GM12878 (cell line): ENCODE data around the gene ASAP2. TPM values are rescaled to one million over a fixed set of nuclear protein-coding genes. Genes with fewer than 3 reads are reported as not detected.

ENCODE experiments used
- ATAC-seq: fragments of 200-7000 bp; cut with Tn5 transposase; 3 replicates; pipeline ENCODE4 v1.9.1; 2020; ENCODE audit warnings: mild to moderate bottlenecking, moderate library complexity
- BruUV-seq: library from RNA; stranded (reverse); fragments of 400-500 nt; replicated peaks from 2 replicates; lab custom pipeline; 2021; lab: Mats Ljungman, UMichigan
- CTCF ChIA-PET: fragments of 300-600 bp; sonication (Branson Sonifier 250); formaldehyde crosslinking; extraction: SDS; loops from one replicate; lab custom pipeline; 2021; ENCODE audit warnings: inconsistent platforms; lab: Yijun Ruan, JAX
- POLR2A ChIA-PET: fragments of 350-600 bp; formaldehyde crosslinking; extraction: SDS; loops from one replicate; lab custom pipeline; 2021; ENCODE audit warnings: inconsistent platforms; lab: Charles Lee
- RAD21 ChIA-PET: fragments of 300-600 bp; sonication (Branson Sonifier 250); formaldehyde crosslinking; loops from one replicate; lab custom pipeline; 2023; ENCODE audit warnings: antibody characterized with exemption; ENCODE audit not compliant: unreplicated experiment; lab: Charles Lee
- SMC1A ChIA-PET: fragments of 300-600 bp; sonication (Branson Sonifier 250); formaldehyde crosslinking; loops from one replicate; lab custom pipeline; 2023; ENCODE audit not compliant: unreplicated experiment, uncharacterized antibody; lab: Charles Lee
- DNase-seq: peaks from one replicate; pipeline ENCODE4 v3.0.0-alpha.2; 2011; ENCODE audit warnings: low read depth, low spot score
- FAIRE-seq: peaks from 3 replicates; lab custom pipeline; 2011; peaks lifted over from hg19 to GRCh38; lab: Jason Lieb, UNC
- H2AFZ ChIP-seq: 2 replicates; pipeline ENCODE4 v1.6.0; 2011; ENCODE audit warnings: low read depth, low read length, control low read depth; ENCODE audit not compliant: control insufficient read depth
- H3K27ac ChIP-seq: 2 replicates; pipeline ENCODE4 v1.5.1; 2011; ENCODE audit warnings: control low read depth; ENCODE audit not compliant: control insufficient read depth, insufficient read depth
- H3K27me3 ChIP-seq, 2 experiments: replicated peaks in 1 of 2; 2 replicates each; pipeline versions ENCODE4 v1.6.0 to v1.6.1; 2011; ENCODE audit warnings: low read length in 1 of 2; ENCODE audit not compliant: control insufficient read depth in 2 of 2, insufficient read depth in 2 of 2
- H3K36me3 ChIP-seq, 2 experiments: 2 replicates each; pipeline ENCODE4 v1.5.1; 2011; ENCODE audit warnings: low read length in 1 of 2; ENCODE audit not compliant: control insufficient read depth in 2 of 2, insufficient read depth in 2 of 2
- H3K4me1 ChIP-seq: 2 replicates; pipeline ENCODE4 v1.6.1; 2011; ENCODE audit warnings: mild to moderate bottlenecking, low read length, moderate library complexity, mixed read lengths; ENCODE audit not compliant: control insufficient read depth, insufficient read depth
- H3K4me2 ChIP-seq: 2 replicates; pipeline ENCODE4 v1.6.0; 2011; ENCODE audit warnings: control low read depth; ENCODE audit not compliant: control insufficient read depth, insufficient read depth
- H3K4me3 ChIP-seq: fragments of 200-600 bp; sonication (generic); 2 replicates; pipeline ENCODE4 v1.5.1; 2016
- H3K79me2 ChIP-seq: 2 replicates; pipeline ENCODE4 v1.6.0; 2011; ENCODE audit warnings: low read length; ENCODE audit not compliant: control insufficient read depth, insufficient read depth
- H3K9ac ChIP-seq: 2 replicates; pipeline ENCODE4 v1.8.0; 2011; ENCODE audit warnings: low read length, control low read depth, mixed read lengths; ENCODE audit not compliant: control insufficient read depth, insufficient read depth
- H3K9me3 ChIP-seq: replicated peaks from 3 replicates; pipeline ENCODE4 v1.5.1; 2011; ENCODE audit warnings: mild to moderate bottlenecking, low read length; ENCODE audit not compliant: control insufficient read depth, insufficient read depth
- H4K20me1 ChIP-seq: 2 replicates; pipeline ENCODE4 v1.6.0; 2011; ENCODE audit not compliant: control insufficient read depth, insufficient read depth
- CBFB ChIP-seq: IDR thresholded peaks from 2 replicates; pipeline ENCODE4 v1.6.1; 2016; ENCODE audit warnings: antibody characterized with exemption, low read depth
- CBX3 ChIP-seq: fragments of 200-600 bp; sonication (generic); IDR thresholded peaks from 2 replicates; pipeline ENCODE4 v1.6.1; 2016; ENCODE audit warnings: low read depth, borderline replicate concordance
- CHD1 ChIP-seq: IDR thresholded peaks from 2 replicates; pipeline ENCODE4 v1.6.1; 2012; ENCODE audit warnings: low read depth, low read length, improper control_type of control experiment
- CREM ChIP-seq: IDR thresholded peaks from 2 replicates; pipeline ENCODE4 v1.6.1; 2014; ENCODE audit warnings: antibody characterized with exemption, low read depth
- EED ChIP-seq: sonication (generic); IDR thresholded peaks from 2 replicates; pipeline ENCODE4 v1.6.1; 2016; ENCODE audit warnings: antibody characterized with exemption, low read depth
- JUNB ChIP-seq: IDR thresholded peaks from 2 replicates; pipeline ENCODE4 v1.6.1; 2016; ENCODE audit warnings: antibody characterized with exemption, mild to moderate bottlenecking
- NFIC ChIP-seq: IDR thresholded peaks from 2 replicates; pipeline ENCODE4 v1.6.1; 2012; ENCODE audit warnings: low read depth, mild to moderate bottlenecking, inconsistent platforms, low read length, moderate library complexity
- NFYA ChIP-seq: IDR thresholded peaks from 2 replicates; pipeline ENCODE4 v1.6.1; 2011; ENCODE audit warnings: low read depth, mild to moderate bottlenecking, low read length, improper control_type of control experiment, borderline replicate concordance
- NRF1 ChIP-seq: conservative IDR thresholded peaks from 2 replicates; pipeline ENCODE4 v1.6.1; 2011; ENCODE audit warnings: mild to moderate bottlenecking, low read depth, low read length, improper control_type of control experiment
- STAT3 ChIP-seq: IDR thresholded peaks from 2 replicates; pipeline ENCODE4 v1.6.1; 2011; ENCODE audit warnings: low read depth, low read length, improper control_type of control experiment
- SUPT20H ChIP-seq: IDR thresholded peaks from 2 replicates; pipeline ENCODE4 v1.6.1; 2011; ENCODE audit warnings: low read depth, mild to moderate bottlenecking, low read length, moderate library complexity, borderline replicate concordance; ENCODE audit not compliant: control insufficient read depth
- TBL1XR1 ChIP-seq: IDR thresholded peaks from 2 replicates; pipeline ENCODE4 v1.6.1; 2012; ENCODE audit warnings: low read depth, low read length, improper control_type of control experiment
- ZNF207 ChIP-seq: fragments of 450-650 bp; IDR thresholded peaks from 2 replicates; pipeline ENCODE4 v1.6.1; 2014; ENCODE audit warnings: antibody characterized with exemption, mild to moderate bottlenecking, borderline replicate concordance
- ZNF622 ChIP-seq: fragments of 450-650 bp; IDR thresholded peaks from 2 replicates; pipeline ENCODE4 v1.6.1; 2017; ENCODE audit warnings: mild to moderate bottlenecking, inconsistent platforms
- WGBS: methylation state at CpG from one replicate; pipeline ENCODE4 v1.1.6; 2016; ENCODE audit warnings: low lambda C conversion rate; ENCODE audit not compliant: insufficient replicate concordance, insufficient coverage; ENCODE audit errors: missing lambda C conversion rate; 5-methylcytosine and 5-hydroxymethylcytosine counted together
- in situ Hi-C: fragments of 300-500 bp; cut with MboI; formaldehyde crosslinking; loops from 9 replicates; pipeline ENCODE4 v1.14.3; 2018; ENCODE audit warnings: mixed read lengths
- intact Hi-C: fragments of 100-400 bp; cut with micrococcal nuclease; formaldehyde crosslinking; loops from one replicate; pipeline ENCODE4 v1.14.2; 2022; ENCODE audit not compliant: unreplicated experiment
- polyA plus RNA-seq, 11 experiments: library from polyadenylated mRNA; depleted of rRNA in 4 of 11; unstranded in 6 of 11; stranded (reverse) in 5 of 11; fragments of >200 nt; fragmentation: Nextera tagmentation in 4 of 11; fragmentation: Illumina TruSeq in 1 of 11; extraction: Ambion mirVana in 4 of 11; extraction: Trizol in 1 of 11; gene quantifications; 1 replicate in 1 of 11; 2 replicates in 10 of 11; pipeline versions ENCODE4 v1.2.1 to v1.2.3, GENCODE V29; 2011 to 2016; ENCODE audit warnings: inconsistent platforms in 2 of 11, missing spikeins in 2 of 11, low read depth in 1 of 11
- total RNA-seq, 4 experiments: library from RNA; depleted of rRNA in 3 of 4; stranded (reverse); fragments of >200 nt in 3 of 4; fragmentation: Illumina TruSeq in 1 of 4; extraction: Trizol in 1 of 4; gene quantifications; 2 replicates each; pipeline versions ENCODE4 v1.2.1 to v1.2.3, GENCODE V29; 2013 to 2021
- TF ChIP-seq, protein P1 (sequence below): IDR thresholded peaks from 2 replicates; pipeline ENCODE4 v1.6.1; 2011; ENCODE audit warnings: low read depth, mild to moderate bottlenecking, low read length, moderate library complexity, borderline replicate concordance; ENCODE audit errors: extremely low read depth
- TF ChIP-seq, protein P2 (sequence below), 3 experiments: IDR thresholded peaks in 2 of 3; conservative IDR thresholded peaks in 1 of 3; 2 replicates each; pipeline ENCODE4 v1.5.1; 2011; ENCODE audit warnings: low read depth in 3 of 3, low read length in 3 of 3, mild to moderate bottlenecking in 3 of 3, control low read depth in 2 of 3, moderate library complexity in 2 of 3, inconsistent platforms in 1 of 3, mixed read lengths in 1 of 3; ENCODE audit not compliant: control insufficient read depth in 2 of 3, insufficient read depth in 1 of 3; ENCODE audit errors: extremely low read depth in 1 of 3
- TF ChIP-seq, protein P3 (sequence below): fragments of 450-650 bp; IDR thresholded peaks from 2 replicates; pipeline ENCODE4 v1.6.1; 2017; ENCODE audit warnings: mild to moderate bottlenecking, moderate library complexity

Gene ASAP2
- total and polyA plus RNA-seq, 10 of the 15 experiments (the other 5 are each of a cell fraction or from before 2014, with no cell fraction given), result 0.05 to 0.27 (median 0.07) TPM; not detected in 4

DNA sequence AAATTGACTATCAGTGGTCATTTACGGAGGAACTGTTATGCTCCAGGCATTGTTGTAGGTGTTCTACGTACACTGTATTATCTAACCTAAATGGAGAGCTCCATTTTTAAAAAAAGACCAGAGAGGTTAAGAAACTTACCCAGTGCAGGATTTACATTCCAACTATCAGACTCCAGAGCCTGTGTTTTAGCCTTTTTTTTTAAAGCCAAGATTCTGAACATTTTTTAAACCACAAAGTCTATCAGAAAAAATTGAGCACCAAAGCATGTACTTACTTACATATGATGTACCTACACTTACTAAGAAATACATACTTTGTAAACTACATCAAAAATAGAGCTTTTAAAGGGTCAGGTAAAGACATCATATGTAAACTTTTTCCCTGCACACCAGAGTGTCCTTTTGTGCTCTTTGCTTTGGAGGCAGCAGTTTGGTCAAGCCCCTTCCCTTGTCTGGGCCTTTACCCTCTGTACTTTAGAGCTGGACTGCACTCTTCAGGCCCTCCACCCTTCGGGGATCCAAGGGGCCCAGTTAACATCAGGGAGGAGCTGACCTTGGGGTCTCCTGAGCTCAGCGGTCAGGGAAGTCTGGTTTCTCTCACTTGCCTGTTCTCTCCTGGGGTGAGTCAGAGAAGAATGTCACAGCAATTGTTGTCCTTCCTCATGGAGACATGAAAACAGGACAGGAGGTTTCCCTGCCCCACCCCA lies 158.3 kb downstream of the ASAP2 start:
- WGBS, result 57% methylated on average over 4 of the region's 4 CpGs
- H3K27ac ChIP-seq, result no peak overlapping the region
- POLR2A ChIA-PET, result no interaction called here
- no peaks in the 10 kb centered on the region for H4K20me1 ChIP-seq
- no peaks in the 10 kb centered on the region for H3K36me3 ChIP-seq
- no peak overlapping the region for H3K4me3 ChIP-seq
- no peaks in the 10 kb centered on the region for H3K9me3 ChIP-seq
- no peaks in the 10 kb centered on the region for H3K79me2 ChIP-seq
- FAIRE-seq (no peak), ATAC-seq (no peak), DNase-seq (no peak)
- no peak overlapping the region for H3K9ac ChIP-seq
- H2AFZ ChIP-seq, result no peak overlapping the region
- no TSS peak for BruUV-seq
- RAD21 ChIA-PET, result no interaction called here
- peaks cover 3% of the 10 kb centered on the region in 2 experiments for H3K27me3 ChIP-seq
- H3K4me2 ChIP-seq, result no peak overlapping the region
- intact Hi-C loops (no loop called here), in situ Hi-C loops (no loop called here)
- H3K4me1 ChIP-seq, result no peaks in the 10 kb centered on the region
- CTCF ChIA-PET, result interaction anchor here (0.6 to 1.9 kb wide), 3 partner anchors 226 to 1241 kb away, joined by 3 to 8 read pairs (median 3); no protein-coding TSS in a partner anchor
- SMC1A ChIA-PET, result interaction anchor here (1.0 kb wide), 1 partner anchor 29 kb away, joined by 3 read pairs; no protein-coding TSS in a partner anchor
- TF ChIP-seq SUPT20H, result no peak
- TF ChIP-seq ZNF207, result no peak
- no peak for TF ChIP-seq CREM
- no peak for TF ChIP-seq NFYA
- no peak for TF ChIP-seq CBX3
- no peak for TF ChIP-seq EED
- TF ChIP-seq STAT3, result no peak
- TF ChIP-seq, protein P1, sequence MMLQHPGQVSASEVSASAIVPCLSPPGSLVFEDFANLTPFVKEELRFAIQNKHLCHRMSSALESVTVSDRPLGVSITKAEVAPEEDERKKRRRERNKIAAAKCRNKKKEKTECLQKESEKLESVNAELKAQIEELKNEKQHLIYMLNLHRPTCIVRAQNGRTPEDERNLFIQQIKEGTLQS, result no peak
- TF ChIP-seq, protein P2, sequence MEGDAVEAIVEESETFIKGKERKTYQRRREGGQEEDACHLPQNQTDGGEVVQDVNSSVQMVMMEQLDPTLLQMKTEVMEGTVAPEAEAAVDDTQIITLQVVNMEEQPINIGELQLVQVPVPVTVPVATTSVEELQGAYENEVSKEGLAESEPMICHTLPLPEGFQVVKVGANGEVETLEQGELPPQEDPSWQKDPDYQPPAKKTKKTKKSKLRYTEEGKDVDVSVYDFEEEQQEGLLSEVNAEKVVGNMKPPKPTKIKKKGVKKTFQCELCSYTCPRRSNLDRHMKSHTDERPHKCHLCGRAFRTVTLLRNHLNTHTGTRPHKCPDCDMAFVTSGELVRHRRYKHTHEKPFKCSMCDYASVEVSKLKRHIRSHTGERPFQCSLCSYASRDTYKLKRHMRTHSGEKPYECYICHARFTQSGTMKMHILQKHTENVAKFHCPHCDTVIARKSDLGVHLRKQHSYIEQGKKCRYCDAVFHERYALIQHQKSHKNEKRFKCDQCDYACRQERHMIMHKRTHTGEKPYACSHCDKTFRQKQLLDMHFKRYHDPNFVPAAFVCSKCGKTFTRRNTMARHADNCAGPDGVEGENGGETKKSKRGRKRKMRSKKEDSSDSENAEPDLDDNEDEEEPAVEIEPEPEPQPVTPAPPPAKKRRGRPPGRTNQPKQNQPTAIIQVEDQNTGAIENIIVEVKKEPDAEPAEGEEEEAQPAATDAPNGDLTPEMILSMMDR (IDR thresholded peaks at IDR 0.05 in 2 of 3, conservative IDR thresholded peaks at IDR 0.05 in 1 of 3; ENCODE audit: control insufficient read depth in 2 of 3, extremely low read depth in 1 of 3, insufficient read depth in 1 of 3, low read depth in 3 of 3, low read length in 3 of 3), result no peak
- no peak for TF ChIP-seq NRF1
- no peak for TF ChIP-seq CHD1
- TF ChIP-seq CBFB, result no peak
- TF ChIP-seq JUNB, result no peak
- TF ChIP-seq, protein P3, sequence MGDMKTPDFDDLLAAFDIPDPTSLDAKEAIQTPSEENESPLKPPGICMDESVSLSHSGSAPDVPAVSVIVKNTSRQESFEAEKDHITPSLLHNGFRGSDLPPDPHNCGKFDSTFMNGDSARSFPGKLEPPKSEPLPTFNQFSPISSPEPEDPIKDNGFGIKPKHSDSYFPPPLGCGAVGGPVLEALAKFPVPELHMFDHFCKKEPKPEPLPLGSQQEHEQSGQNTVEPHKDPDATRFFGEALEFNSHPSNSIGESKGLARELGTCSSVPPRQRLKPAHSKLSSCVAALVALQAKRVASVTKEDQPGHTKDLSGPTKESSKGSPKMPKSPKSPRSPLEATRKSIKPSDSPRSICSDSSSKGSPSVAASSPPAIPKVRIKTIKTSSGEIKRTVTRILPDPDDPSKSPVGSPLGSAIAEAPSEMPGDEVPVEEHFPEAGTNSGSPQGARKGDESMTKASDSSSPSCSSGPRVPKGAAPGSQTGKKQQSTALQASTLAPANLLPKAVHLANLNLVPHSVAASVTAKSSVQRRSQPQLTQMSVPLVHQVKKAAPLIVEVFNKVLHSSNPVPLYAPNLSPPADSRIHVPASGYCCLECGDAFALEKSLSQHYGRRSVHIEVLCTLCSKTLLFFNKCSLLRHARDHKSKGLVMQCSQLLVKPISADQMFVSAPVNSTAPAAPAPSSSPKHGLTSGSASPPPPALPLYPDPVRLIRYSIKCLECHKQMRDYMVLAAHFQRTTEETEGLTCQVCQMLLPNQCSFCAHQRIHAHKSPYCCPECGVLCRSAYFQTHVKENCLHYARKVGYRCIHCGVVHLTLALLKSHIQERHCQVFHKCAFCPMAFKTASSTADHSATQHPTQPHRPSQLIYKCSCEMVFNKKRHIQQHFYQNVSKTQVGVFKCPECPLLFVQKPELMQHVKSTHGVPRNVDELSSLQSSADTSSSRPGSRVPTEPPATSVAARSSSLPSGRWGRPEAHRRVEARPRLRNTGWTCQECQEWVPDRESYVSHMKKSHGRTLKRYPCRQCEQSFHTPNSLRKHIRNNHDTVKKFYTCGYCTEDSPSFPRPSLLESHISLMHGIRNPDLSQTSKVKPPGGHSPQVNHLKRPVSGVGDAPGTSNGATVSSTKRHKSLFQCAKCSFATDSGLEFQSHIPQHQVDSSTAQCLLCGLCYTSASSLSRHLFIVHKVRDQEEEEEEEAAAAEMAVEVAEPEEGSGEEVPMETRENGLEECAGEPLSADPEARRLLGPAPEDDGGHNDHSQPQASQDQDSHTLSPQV, result no peak
- TF ChIP-seq NFIC, result no peak
- TF ChIP-seq ZNF622, result no peak
- TF ChIP-seq TBL1XR1, result no peak
